HG03354 (cell line): ENCODE measurements around the gene GNL1.

Source experiments
- ATAC-seq: cut with Tn5 transposase; IDR thresholded peaks from one replicate; pipeline ENCODE4 v1.9.1; 2021; ENCODE audit warnings: mild to moderate bottlenecking; ENCODE audit not compliant: unreplicated experiment, poor library complexity, severe bottlenecking

Gene GNL1

GRCh38 chr6:30556066-30556905 is at the start of gene GNL1:
Gene GNL1, minus strand, starts transcription at chr6:30556489. Its CDS starts 286 bp downstream, at chr6:30556203.
- peak; percentile 85 for ATAC-seq

GRCh38 chr6:30603961-30604360 is 47.7 kb upstream of the GNL1 start:
- ATAC-seq: no peak

GRCh38 chr6:30601815-30602641 is 45.7 kb upstream of the GNL1 start:
- no peak for ATAC-seq

DNA sequence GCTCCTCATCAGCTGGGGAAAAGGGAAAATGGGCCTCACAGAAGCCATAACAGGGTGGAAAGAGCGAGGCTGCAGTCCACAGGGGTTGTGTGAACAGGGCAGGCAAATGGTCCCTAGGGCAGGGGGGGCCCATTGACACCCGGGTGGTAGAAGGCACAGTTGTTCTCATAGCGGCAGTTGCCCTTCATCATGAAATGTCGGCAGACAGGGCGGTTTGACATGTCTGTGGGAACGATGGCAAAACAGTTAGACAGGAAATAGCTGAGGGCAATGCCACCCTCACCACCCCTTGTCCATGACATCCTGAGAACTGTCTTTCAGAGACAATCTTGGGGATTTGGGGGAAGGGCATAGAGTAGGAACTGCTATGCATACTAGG is 45.1 kb upstream of the GNL1 start:
- no peak for ATAC-seq

DNA sequence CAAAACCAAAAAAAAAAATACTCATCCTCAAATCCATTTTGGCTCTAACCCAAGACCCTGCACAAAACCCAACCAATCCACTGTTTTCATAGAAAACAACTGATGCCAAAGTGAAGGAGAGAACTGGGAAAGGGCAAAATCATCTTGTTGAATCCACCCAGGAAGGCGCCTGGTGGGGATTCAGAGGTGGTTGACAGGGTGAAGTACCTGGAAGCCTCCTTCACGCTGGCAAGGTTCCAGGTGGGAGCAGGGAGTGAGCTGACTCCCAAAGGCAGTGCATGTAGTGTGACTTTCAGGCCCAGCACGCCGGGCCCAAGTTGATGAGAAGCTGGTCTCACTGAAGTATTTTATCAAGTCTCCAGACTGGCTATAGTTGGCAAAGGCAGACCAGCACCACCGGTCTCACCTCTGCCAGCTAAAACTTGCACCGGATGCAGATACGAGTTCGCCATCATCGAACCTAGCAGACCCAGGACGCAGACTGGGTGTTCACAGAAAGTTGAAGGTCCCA is 44.2 kb upstream of the GNL1 start:
- ATAC-seq: no peak

GRCh38 chr6:30599625-30600324 is 43.5 kb upstream of the GNL1 start:
- no peak for ATAC-seq

DNA sequence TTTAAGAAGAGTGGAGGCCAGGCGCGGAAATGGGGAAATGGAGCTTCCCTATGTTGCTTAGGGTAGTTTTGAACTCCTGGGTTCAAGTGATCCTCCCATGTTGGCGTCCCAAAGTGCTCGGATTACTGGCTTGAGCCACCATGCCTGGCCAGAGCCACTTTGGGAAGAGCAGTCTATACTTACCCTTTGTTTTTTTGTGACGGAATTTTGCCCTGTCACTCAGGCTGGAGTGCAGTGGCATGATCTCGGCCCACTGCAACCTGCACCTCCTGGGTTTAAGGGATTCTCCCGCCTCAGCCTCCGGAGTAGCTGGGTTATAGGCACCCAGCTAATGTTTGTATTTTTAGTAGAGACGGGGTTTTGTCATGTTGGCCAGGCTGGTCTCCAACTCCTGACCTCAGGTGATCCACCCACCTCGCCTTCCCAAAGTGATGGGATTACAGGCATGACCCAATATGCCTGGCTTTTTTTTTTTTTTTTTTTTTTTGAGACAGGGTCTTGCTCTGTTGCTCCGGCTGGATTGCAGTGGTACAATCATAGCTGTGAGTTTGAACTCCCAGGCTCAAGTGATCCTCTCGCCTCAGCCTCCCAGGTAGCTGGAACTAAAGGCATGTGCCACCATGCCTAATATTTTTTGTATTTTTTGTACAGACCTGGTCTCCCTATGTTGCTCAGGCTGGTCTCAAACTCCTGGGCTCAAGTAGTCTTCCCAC is 42.8 kb upstream of the GNL1 start:
- no peak for ATAC-seq

- peak; percentile 63 for ATAC-seq
These were observed 41.2 kb upstream of the GNL1 start for GRCh38 chr6:30597315-30598144.

DNA sequence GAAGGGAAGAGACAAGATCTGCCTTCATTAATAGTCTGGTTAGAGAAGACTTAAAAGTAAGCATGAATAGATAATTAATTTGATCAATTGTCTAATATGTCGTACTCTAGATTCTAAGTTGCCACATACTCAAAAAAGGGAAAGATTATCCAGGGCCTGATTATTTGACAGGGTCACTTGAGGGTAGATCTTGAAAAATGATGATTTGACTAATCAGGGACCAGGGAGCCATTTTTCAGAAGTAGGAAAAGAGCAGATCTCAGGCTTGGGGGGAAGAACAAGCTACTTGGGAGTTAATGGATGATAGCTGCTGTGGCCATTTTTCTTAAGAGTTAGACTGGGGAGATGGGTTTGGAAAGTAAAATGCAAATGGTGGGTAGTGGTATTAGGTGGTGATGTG is 36.0 kb upstream of the GNL1 start:
- no peak for ATAC-seq

DNA sequence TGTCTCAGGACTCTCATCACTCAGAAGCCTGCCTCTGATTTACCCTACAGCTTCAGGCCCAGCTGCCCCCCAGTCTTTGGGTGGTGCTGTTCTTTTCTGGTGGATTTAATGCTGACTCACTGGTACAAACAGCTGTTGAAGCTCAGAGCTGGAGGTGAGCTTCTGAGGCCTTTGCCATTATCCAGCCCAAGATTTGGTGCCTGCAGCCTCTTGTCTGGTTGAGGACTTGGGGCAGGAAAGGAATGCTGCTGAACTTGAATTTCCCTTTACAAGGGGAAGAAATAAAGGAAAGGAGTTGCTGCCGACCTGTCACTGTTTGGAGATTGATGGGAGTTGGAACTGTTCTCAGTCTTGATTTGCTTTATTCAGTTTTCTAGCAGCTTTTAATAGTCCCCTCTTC is 34.7 kb upstream of the GNL1 start:
- ATAC-seq: no peak

- no peak for ATAC-seq
These were observed 34.2 kb upstream of the GNL1 start for GRCh38 chr6:30590509-30590908.

- no peak for ATAC-seq
These were observed 33.6 kb upstream of the GNL1 start for GRCh38 chr6:30589754-30590358.

DNA sequence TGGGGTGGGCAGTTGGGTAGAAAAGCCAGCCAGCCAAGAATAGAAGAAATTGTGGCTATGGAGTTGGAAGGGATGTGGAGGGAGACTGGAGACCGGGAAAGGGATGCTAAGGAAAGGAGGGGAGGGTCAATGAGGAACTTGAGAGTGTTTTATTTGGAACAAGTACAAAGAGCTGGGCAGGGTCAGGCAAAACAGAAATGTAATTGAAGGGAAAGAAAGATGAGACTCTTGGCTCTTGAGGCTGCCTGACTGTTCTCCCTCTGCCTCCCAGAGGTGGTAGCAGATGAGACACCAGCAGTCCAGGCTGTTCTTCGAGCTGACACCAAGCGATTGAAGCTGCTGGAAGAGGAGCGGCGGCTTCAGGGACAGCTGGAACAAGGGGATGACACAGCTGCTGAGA is 27.6 kb upstream of the GNL1 start:
- no peak for ATAC-seq

GRCh38 chr6:30578051-30578450 is 21.8 kb upstream of the GNL1 start:
- no peak for ATAC-seq

DNA sequence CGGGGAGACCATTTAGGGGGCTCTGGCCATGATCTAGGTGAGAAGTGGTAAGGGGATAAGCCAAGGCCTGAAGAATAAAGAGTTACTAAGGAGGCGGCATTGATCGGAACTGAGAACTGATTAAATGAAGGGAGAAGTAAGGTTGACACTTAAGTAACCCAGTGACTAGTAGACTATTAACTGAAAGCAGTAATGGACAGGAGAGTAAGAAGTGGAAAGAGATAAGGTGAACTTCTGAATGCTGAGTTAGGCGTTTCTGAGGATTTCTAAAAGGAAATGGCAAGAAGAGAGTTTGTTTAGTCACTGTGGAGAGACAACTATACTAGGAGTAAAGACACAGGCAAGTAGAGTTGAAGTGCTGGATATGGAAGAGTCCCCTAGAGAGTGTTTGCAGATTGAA is 16.8 kb upstream of the GNL1 start:
- no peak for ATAC-seq

DNA sequence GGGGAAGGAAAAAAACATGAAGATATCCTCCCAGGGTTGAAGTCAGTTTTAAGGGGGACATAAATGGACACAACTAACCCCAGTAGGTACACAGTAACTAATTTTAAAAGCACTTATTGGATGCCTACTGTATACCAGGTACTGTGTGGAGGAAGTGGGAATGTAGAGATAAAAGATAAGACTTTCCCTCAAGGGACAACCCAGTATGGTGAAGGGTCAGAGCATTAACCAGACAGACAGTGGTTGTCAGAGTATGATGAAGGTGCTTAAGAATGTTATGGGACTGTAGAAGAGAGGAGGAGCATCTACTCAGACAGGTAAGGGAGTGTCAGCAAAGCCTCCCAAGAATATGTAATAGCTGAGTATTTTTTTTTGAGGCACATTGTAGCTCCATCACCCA is 15.9 kb upstream of the GNL1 start:
- no peak for ATAC-seq

- no peak for ATAC-seq
These were observed 15.4 kb upstream of the GNL1 start for GRCh38 chr6:30571762-30572082.

- ATAC-seq: peak; percentile 91
These were observed 14.9 kb upstream of the GNL1 start, which contains the start of gene ABCF1 for GRCh38 chr6:30571075-30571761. Gene ABCF1, plus strand, starts transcription at chr6:30571442. Its CDS starts 46 bp downstream, at chr6:30571488.
